Neural crest cell (in vitro differentiated cells): ENCODE results near the gene CPNE2. TPM values are rescaled to one million over a fixed set of nuclear protein-coding genes. Genes with fewer than 3 reads are reported as not detected.

Experiments used
- DNase-seq: peaks from one replicate; pipeline ENCODE4 v3.0.0; 2021; ENCODE audit warnings: low read depth, mixed read lengths, low spot score
- H3K27ac Mint-ChIP-seq: one replicate; pipeline ENCODE4 v1.8.0; 2021; ENCODE audit warnings: mild to moderate bottlenecking, mixed read lengths; ENCODE audit not compliant: unreplicated experiment
- H3K27me3 Mint-ChIP-seq: 2 replicates; pipeline ENCODE4 v1.8.0; 2021; ENCODE audit warnings: low read depth, mild to moderate bottlenecking, mixed read lengths
- H3K36me3 Mint-ChIP-seq: 2 replicates; pipeline ENCODE4 v1.8.0; 2021; ENCODE audit warnings: low read depth, mild to moderate bottlenecking, mixed read lengths
- H3K4me1 Mint-ChIP-seq: 2 replicates; pipeline ENCODE4 v1.8.0; 2021; ENCODE audit warnings: mixed read lengths
- H3K4me3 Mint-ChIP-seq: one replicate; pipeline ENCODE4 v1.8.0; 2021; ENCODE audit warnings: mild to moderate bottlenecking, mixed read lengths
- H3K9me3 Mint-ChIP-seq: 2 replicates; pipeline ENCODE4 v1.8.0; 2021; ENCODE audit warnings: mixed read lengths
- total RNA-seq: library from RNA; stranded (reverse); gene quantifications from 2 replicates; pipeline ENCODE4 v1.2.1, GENCODE V29; 2021
- TF ChIP-seq, protein P1 (sequence below): fragments of 200-600 bp; sonication (generic); conservative IDR thresholded peaks from 2 replicates; pipeline ENCODE4 v1.5.0; 2021; ENCODE audit warnings: antibody characterized with exemption, mild to moderate bottlenecking

CPNE2 gene
- total RNA-seq, 1 donor from 2014 or later: 33.1 TPM

DNA sequence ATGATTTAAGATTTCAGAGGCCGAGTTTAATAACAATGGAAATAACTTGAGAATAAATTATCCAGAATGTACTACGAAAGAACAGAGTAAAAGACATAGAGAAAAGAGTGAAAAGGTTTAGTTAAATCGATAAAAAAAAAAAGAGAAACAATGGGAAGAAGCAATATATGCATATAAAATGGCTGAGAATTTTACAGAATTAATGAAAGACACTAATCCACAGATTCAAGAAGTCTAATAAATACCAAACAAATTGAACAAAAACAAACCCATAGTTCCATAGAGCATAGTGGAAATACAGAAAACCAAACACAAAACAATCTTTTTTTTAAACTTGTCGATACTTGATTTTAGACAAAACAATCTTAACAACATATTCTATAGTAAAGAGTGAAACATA lies 91.7 kb downstream of the CPNE2 start:
- Mint-ChIP-seq H3K36me3 (peaks cover 3% of the 10 kb centered on the region), H3K4me1 (peaks cover 50% of the 10 kb centered on the region), H3K9me3 (no peaks in the 10 kb centered on the region), H3K27ac (no peak overlapping the region), H3K27me3 (no peaks in the 10 kb centered on the region), H3K4me3 (peak overlapping the region; percentile 99)
- TF ChIP-seq, protein P1, sequence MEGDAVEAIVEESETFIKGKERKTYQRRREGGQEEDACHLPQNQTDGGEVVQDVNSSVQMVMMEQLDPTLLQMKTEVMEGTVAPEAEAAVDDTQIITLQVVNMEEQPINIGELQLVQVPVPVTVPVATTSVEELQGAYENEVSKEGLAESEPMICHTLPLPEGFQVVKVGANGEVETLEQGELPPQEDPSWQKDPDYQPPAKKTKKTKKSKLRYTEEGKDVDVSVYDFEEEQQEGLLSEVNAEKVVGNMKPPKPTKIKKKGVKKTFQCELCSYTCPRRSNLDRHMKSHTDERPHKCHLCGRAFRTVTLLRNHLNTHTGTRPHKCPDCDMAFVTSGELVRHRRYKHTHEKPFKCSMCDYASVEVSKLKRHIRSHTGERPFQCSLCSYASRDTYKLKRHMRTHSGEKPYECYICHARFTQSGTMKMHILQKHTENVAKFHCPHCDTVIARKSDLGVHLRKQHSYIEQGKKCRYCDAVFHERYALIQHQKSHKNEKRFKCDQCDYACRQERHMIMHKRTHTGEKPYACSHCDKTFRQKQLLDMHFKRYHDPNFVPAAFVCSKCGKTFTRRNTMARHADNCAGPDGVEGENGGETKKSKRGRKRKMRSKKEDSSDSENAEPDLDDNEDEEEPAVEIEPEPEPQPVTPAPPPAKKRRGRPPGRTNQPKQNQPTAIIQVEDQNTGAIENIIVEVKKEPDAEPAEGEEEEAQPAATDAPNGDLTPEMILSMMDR: no peak
- no peak for DNase-seq

DNA sequence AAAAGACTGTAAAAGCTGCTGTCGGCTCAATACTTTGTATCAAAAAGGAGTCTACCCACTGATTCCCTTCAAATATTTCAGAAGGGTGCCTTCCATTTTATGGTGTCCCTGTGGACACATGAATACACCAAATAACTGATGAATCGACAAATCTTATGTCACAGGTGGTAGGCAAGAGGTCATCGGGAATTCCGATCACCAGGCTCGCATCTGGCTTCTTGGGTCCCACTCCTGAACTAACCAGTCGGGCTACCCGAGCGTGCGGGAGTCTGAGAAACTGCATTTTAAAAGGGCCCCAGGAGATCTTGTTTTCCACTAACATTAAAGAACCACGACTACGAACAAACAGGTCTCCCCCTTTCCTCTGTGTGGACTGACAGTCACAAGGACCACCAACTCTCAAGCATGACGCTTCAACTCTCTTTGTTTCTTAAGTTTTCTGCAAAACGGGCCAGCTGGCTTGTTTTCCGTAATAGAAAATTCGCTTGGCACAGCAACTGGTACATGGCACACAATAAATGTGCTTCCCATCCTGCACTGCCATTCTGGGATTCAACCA lies 92.6 kb downstream of the CPNE2 start:
- no peaks in the 10 kb centered on the region for H3K9me3 Mint-ChIP-seq
- TF ChIP-seq, protein P1: no peak
- H3K4me3 Mint-ChIP-seq: peak overlapping the region; percentile 99
- peaks cover 3% of the 10 kb centered on the region for H3K36me3 Mint-ChIP-seq
- H3K4me1 Mint-ChIP-seq: peaks cover 52% of the 10 kb centered on the region
- H3K27me3 Mint-ChIP-seq: no peaks in the 10 kb centered on the region
- DNase-seq: no peak
- H3K27ac Mint-ChIP-seq: peak overlapping the region; percentile 97

DNA sequence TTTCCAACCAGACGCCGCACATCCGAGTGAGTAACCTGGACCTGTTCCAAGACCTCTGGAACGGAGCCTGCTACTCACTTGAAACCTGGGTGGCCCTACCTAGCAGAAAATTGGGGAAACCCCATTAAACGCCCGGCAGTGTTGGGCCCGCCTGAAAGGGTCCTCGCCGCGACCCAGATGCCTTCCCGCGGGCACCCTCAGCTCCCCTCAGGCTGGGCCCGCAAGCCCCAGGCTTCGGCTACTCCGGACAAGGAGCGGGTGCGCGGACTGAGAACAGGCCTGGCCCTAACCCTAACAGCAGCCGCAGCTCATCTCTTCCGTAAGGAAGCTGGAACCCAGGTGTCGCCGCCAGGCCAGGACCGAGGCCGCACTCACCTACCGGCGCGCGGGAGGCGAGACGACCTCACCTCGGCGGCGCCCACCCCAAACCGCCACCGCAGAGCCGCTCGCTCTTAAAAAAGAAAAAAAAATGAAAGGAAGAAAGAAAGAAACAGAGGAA lies 93.1 kb downstream of the CPNE2 start:
- Mint-ChIP-seq H3K4me3 (peak overlapping the region; percentile 99), H3K27me3 (no peaks in the 10 kb centered on the region), H3K27ac (peak overlapping the region; percentile 97), H3K4me1 (peaks cover 52% of the 10 kb centered on the region), H3K36me3 (peaks cover 3% of the 10 kb centered on the region), H3K9me3 (no peaks in the 10 kb centered on the region)
- DNase-seq: peak; percentile 4
- TF ChIP-seq, protein P1: peak; percentile 21

DNA sequence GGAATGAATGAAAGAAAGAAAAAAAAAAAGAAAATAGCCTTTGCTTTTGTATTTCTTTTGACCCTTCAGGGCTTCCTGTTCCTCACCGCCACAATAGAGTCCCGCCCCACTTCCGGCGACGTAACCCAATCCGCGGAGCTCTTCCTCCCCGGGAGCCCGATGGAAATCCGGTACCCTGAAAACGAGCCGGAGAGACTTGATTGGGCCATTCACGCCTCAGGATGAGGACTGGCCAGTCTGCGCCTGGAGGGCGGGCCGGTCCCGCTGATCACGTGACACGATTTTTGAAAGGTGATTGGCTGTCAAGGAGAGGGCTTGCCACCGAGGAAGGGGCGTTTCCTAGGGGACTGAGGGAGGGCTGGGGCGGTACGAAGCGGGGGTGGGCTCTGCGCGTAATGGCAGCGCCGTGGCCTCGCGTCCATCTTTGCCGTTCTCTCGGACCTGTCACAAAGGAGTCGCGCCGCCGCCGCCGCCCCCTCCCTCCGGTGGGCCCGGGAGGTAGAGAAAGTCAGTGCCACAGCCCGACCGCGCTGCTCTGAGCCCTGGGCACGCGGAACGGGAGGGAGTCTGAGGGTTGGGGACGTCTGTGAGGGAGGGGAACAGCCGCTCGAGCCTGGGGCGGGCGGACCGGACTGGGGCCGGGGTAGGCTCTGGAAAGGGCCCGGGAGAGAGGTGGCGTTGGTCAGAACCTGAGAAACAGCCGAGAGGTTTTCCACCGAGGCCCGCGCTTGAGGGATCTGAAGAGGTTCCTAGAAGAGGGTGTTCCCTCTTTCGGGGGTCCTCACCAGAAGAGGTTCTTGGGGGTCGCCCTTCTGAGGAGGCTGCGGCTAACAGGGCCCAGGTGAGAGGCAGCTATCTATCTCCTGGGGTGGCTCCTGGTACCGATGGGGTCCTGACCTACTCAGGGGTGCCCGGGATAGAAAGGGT lies 93.8 kb downstream of the CPNE2 start, which contains the start of the genes PSME3IP1 and RSPRY1:
PSME3IP1 (minus strand) TSS at position 95 of the 927 bp plus-strand sequence. CDS start 12,185 bp downstream, outside the sequence.
RSPRY1 (plus strand) TSS at position 385 of the 927 bp plus-strand sequence. CDS start 18,330 bp downstream, outside the sequence.
- no peaks in the 10 kb centered on the region for H3K27me3 Mint-ChIP-seq
- H3K9me3 Mint-ChIP-seq: no peaks in the 10 kb centered on the region
- H3K4me3 Mint-ChIP-seq: peak within 1 kb of the TSS; percentile 99
- H3K4me1 Mint-ChIP-seq: peaks cover 50% of the 10 kb centered on the region
- H3K27ac Mint-ChIP-seq: peak within 1 kb of the TSS; percentile 97
- peaks cover 3% of the 10 kb centered on the region for H3K36me3 Mint-ChIP-seq
- peak; percentile 96 for DNase-seq
- TF ChIP-seq, protein P1: no peak
